Amniotic stem cell (primary cell): ENCODE data around the gene ZNF232.
"Not testable (repeated sequence)": the region's sequence is repeated elsewhere in the genome, so short reads cannot be mapped to it uniquely, and the experiment has no call there.

Source experiments
- DNase-seq: peaks from one replicate; lab custom pipeline; 2025; lab: John Stamatoyannopoulos, UW

ZNF232 gene

DNA sequence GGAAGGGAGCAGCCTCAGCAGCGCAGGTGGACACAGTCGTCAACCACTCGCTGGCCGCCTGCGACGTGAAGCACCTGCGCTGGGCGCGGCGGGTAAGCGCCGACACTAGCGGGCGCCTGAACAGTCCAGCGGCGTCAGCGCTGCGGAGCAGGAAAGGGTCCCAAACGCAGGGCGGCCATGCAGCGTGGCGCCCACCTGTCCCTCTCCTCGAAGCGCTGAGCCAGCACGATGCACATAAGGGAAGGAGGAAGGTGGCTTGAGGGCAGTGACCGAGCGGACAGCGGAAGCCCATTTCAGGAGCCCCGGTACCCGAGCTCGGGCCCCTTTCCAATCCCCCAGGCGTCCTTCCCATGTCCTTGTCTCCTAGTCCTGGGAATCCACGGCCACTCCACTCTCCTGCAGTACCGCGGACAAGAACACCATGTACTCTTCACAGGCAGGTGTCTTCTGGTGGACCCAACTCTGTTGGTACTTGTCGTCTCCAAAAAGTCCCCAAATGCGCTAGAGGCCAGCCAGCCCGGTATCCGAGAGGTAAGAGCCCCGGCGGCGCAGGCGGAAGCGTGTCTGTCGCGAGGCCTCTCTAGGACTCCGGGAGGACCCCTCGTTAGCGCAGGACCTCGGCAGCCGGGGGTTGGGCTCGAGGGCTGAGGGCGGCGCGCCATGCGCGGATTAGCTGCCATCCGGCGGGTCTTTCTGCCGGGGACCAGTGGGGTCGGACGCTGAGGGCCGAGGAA lies 14.4 kb downstream of the ZNF232 start:
- DNase-seq: no peak

DNA sequence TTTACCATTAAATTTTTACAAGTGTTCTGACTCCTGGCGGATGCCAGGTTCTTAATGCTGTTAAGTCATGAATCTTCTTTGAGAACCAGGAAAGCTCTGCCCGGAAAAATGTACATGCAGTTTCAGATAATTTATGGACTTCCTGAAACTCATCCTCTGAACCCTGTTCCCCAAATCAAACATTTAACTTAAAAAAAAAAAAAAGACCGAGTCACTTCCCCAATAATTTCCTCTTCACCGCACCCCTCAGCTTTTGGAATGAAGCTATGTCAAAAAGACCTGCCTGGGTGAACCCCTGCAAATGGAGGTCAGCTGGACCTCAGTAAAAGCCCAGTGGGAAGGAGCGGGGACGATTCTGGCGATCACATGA lies 15.0 kb downstream of the ZNF232 start:
- DNase-seq: no peak

DNA sequence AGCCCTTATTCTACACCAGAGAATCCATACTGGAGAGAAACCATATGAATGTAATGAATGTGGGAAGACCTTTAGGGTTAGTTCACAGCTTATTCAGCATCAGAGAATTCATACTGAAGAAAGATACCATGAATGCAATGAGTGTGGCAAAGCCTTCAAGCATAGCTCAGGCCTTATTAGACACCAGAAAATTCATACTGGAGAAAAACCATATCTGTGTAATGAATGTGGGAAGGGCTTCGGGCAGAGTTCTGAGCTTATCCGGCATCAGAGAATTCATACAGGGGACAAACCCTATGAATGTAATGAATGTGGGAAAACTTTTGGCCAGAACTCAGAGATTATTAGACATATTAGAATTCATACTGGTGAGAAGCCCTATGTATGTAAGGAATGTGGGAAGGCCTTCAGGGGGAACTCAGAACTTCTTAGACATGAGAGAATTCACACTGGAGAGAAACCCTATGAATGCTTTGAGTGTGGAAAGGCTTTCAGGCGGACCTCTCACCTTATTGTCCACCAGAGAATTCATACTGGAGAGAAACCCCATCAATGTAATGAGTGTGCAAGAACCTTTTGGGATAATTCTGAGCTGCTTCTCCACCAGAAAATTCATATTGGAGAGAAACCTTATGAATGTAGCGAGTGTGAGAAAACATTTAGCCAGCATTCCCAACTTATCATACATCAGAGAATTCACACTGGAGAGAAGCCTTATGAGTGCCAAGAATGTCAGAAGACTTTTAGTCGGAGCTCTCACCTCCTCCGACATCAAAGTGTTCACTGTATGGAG lies 19.3 kb downstream of the ZNF232 start:
- no peak for DNase-seq

DNA sequence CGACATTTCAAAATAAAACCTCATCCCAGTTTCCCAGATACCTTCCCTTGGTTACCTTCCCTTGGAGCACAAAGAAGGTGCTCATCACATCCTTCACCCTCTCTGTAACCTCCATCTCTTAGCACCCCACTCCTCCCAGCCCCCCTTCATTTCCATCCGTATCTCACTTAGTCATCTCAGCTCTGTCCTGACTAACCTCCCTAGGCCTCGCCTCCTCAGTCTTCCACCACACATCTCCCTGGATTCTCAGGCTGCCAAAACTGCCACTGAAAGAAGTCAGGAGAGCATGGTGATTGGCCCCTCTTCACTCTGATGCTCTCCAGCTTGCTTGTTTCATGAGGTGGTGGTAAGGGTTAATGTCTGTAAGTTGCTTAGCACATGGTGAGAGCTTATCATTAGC lies 31.1 kb downstream of the ZNF232 start:
- DNase-seq: no peak

DNA sequence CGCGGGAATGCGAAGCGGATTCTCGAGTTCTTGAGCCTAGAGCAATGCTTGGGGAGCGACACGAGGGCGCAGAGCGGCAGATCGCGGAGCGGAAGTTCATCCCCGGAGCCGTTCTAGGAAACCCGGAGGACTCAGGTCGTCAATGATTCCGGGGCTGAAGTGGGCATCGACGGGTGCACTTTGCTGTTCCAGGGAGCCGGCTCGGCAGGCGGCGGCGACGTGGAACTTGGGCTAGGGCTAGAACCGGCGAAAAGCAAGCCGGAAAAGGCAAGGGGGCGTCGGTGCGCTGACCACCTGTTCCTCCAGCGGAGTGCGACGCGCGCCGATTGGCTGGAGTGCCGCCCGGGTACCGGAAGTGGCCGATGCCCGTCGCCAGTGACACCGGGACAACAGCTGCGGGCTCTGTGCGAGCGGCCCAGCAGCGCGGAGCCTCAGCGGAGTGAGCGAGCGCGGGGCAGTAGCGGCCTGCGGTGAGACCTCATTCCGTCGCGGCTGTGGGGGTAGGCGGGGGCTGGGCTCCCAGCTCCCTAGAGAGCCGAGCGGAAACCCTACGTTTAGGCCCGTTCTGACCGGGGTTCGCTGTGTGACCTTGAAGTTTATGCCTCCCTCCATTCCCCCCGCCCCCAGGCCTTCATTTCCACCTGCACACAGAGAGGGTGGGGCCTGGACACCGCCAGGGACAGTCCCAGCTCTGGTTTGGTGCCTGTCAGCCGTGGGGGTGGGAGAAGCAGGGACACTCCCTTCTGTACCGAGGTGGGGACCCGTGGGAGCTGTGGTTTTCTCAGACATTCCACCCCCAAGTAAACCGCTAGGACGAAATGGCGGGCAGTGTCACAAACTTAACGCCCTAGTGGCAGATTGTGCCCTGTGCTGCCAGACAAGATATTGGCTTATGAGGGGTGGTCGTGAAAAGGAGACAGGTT lies 33.3 kb downstream of the ZNF232 start, which contains the start of gene ZFP3:
Gene ZFP3, plus strand, starts transcription at position 362 of the 923 bp plus-strand sequence. CDS start 13,038 bp downstream, outside the sequence.
- no peak for DNase-seq

DNA sequence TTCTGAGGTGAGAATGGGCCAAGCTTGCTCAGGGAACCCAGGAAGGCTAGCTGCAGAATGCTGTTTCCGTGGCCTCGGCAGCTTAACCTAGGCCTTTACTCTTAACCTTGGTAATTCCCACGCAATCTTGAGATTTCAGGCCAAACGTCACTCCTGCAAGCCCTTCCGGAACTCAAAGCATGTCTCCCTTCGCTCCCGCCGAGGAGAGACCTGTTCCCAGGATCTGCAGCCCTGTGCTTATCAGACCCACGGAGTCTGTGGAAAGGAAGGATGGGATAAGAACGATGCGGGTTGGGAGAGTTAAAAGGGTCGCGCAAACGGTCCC lies 33.9 kb downstream of the ZNF232 start:
- DNase-seq: no peak

DNA sequence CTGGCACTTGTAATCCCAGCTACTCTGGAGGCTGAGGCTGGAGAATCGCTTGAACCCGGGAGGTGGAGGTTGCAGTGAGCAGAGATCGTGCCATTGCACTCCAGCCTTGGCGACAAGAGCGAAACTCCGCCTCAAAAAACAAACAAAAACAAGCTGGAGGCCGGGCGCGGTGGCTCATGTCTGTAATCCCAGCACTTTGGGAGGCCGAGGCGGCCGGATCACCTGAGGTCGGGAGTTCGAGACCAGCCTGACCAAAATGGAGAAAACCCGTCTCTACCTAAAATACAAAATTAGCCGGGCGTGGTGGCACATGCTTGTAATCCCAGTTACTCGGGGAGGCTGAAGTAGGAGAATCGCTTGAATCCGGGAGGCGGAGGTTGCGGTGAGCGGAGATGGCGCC lies 34.4 kb downstream of the ZNF232 start:
- not testable (repeated sequence) for DNase-seq

DNA sequence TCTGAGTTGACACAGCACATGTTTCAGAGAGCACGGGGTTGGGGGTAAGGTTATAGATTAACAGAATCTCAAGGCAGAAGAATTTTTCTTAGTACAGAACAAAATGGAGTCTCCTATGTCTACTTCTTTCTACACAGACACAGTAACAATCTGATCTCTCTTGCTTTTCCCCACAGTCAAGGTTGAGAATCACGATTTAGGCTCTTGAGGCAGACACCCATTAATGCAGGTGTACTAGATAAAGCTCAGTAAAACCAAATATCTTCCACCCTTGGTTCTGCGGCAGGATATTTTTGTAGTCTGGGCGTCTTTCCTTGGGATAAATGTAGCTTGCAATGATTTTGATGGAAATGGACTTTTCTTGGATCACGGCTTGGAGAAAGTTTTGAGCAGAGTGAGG lies 36.2 kb downstream of the ZNF232 start:
- DNase-seq: not testable (repeated sequence)

DNA sequence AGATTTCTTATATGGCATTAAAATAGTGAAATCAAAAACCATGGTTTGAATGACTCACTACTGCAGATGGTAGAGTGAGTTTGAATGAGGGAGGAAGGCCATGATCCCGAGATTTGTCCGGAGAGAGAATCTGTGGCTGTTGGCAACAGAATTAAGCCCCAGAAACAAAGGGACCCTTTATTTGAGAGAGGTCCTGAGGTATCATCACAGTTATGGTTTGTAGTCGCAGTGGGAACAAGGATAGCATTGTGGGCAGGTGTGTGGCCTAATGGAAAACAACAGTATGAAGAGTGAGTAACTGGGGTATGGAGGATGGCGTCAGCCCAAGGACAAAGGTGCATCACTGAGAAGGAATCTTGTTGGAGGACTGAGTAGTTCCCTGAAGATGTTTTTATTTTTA lies 42.0 kb downstream of the ZNF232 start:
- DNase-seq: no peak

DNA sequence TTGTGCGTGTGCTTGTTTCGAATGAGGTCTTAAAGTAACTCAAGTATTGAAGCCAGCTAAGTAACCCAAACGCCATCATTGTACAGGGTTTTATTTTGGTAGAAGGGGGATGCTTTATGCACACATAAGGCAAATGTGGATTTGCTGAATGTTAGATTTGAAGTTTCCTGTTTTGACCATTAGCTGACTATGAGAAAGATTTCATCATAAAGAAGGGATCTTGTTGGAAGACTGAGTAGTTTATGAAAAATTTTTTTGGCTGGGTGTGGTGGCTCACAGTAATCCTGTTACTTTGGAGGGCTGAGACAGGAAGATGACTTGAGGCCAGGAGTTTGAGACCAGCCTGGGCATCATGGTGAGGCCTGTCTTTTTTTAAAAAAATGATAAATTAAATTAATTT lies 43.4 kb downstream of the ZNF232 start:
- DNase-seq: no peak

DNA sequence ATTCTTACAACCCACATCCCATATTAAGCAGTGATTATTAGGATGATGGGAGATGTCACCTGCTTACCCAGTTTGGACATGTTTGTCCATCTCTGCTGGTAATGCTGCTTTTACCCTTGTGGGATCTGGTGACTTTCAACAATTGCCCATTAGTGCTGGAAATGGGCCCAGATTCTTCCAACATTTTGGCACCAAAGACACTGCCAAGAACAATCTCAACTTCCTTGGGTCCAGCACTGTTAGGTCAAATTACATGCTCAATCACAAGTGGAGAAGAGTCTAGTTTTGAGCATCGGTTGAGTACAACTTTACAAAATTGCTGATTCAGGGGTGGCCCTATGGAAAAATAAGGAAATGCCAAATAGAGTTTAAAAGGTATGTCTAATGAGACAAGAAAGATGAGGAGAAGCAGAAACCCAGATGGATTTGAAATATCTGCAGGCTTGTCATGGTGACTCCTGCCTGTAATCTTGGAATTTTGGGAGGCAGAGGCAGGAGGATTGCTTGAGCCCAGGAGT lies 46.4 kb downstream of the ZNF232 start:
- DNase-seq: no peak
